Fibroblast of lung (primary cell): Measurements from ENCODE around the gene EBI3. TPM values are rescaled to one million over a fixed set of nuclear protein-coding genes. Genes with fewer than 3 reads are reported as not detected.
"Not testable (repeated sequence)": the region's sequence is repeated elsewhere in the genome, so short reads cannot be mapped to it uniquely, and the experiment has no call there.

ENCODE experiments used
- DNase-seq, 2 donors: peaks; one replicate each; pipeline versions ENCODE4 v3.0.0 to v3.0.0-alpha.2; 2010; ENCODE audit warnings: low read depth in 2 of 2
- H2AFZ ChIP-seq: 2 replicates; pipeline ENCODE4 v1.5.1; 2012; ENCODE audit warnings: low read length, control low read depth, inconsistent platforms
- H3K27ac ChIP-seq: 2 replicates; pipeline ENCODE4 v1.5.1; 2011; ENCODE audit warnings: low read length, control low read depth; ENCODE audit not compliant: insufficient read depth
- H3K27me3 ChIP-seq: 2 replicates; pipeline ENCODE4 v1.5.1; 2011; ENCODE audit warnings: mild to moderate bottlenecking, low read length; ENCODE audit not compliant: control insufficient read depth, insufficient read depth
- H3K36me3 ChIP-seq: 2 replicates; pipeline ENCODE4 v1.5.1; 2011; ENCODE audit warnings: low read length; ENCODE audit not compliant: control insufficient read depth, insufficient read depth
- H3K4me1 ChIP-seq: 2 replicates; pipeline ENCODE4 v1.5.1; 2011; ENCODE audit warnings: low read length; ENCODE audit not compliant: control insufficient read depth, insufficient read depth; ENCODE audit errors: extremely low read depth
- H3K4me2 ChIP-seq: 2 replicates; pipeline ENCODE4 v1.5.1; 2011; ENCODE audit warnings: low read length, control low read depth; ENCODE audit not compliant: insufficient read depth; ENCODE audit errors: extremely low read depth
- H3K4me3 ChIP-seq, 4 experiments: fragments of 200-600 bp in 1 of 4; sonication (generic) in 1 of 4; replicated peaks in 1 of 4; 2 replicates each; pipeline ENCODE4 v1.5.1; 2011 to 2016; ENCODE audit warnings: low read length in 4 of 4, low read depth in 3 of 4, mild to moderate bottlenecking in 3 of 4, control low read depth in 2 of 4, inconsistent platforms in 1 of 4, mixed read lengths in 1 of 4; ENCODE audit not compliant: insufficient read depth in 1 of 4; ENCODE audit errors: control extremely low read depth in 1 of 4
- H3K79me2 ChIP-seq: 2 replicates; pipeline ENCODE4 v1.5.1; 2012; ENCODE audit warnings: mild to moderate bottlenecking, low read length, inconsistent platforms; ENCODE audit not compliant: control insufficient read depth, insufficient read depth
- H3K9ac ChIP-seq: 2 replicates; pipeline ENCODE4 v1.5.1; 2011; ENCODE audit warnings: mild to moderate bottlenecking, low read length, control low read depth; ENCODE audit not compliant: insufficient read depth
- H3K9me3 ChIP-seq: 2 replicates; pipeline ENCODE4 v1.5.1; 2012; ENCODE audit warnings: low read depth, low read length; ENCODE audit not compliant: control insufficient read depth, insufficient read depth
- H4K20me1 ChIP-seq: 2 replicates; pipeline ENCODE4 v1.5.1; 2011; ENCODE audit warnings: low read length; ENCODE audit not compliant: control insufficient read depth, insufficient read depth; ENCODE audit errors: extremely low read depth
- EZH2 ChIP-seq: IDR thresholded peaks from 2 replicates; pipeline ENCODE4 v1.5.1; 2012; ENCODE audit warnings: low read length, control low read depth, mild to moderate bottlenecking; ENCODE audit errors: missing control alignments
- polyA plus RNA-seq, 2 donors: library from polyadenylated mRNA; depleted of rRNA in 1 of 2; stranded (reverse) in 1 of 2; unstranded in 1 of 2; fragments of >200 nt; gene quantifications; 2 replicates each; pipeline ENCODE4 v1.2.1, GENCODE V29; 2011 to 2012; ENCODE audit warnings: missing spikeins in 1 of 2
- total RNA-seq: library from RNA; depleted of rRNA; stranded (reverse); fragments of >200 nt; gene quantifications from 2 replicates; pipeline ENCODE4 v1.2.1, GENCODE V29; 2014
- TF ChIP-seq, protein P1 (sequence below), 2 donors: IDR thresholded peaks in 1 of 2; conservative IDR thresholded peaks in 1 of 2; 1 replicate in 1 of 2; 2 replicates in 1 of 2; pipeline ENCODE4 v1.5.1; 2011 to 2012; ENCODE audit warnings: low read length in 2 of 2, control low read depth in 1 of 2, inconsistent platforms in 1 of 2, low read depth in 1 of 2, mild to moderate bottlenecking in 1 of 2

The EBI3 gene
- total and polyA plus RNA-seq, 2 donors (not counting 1 experiment from before 2014, with no cell fraction given): 0.14 TPM; not detected in 1

DNA sequence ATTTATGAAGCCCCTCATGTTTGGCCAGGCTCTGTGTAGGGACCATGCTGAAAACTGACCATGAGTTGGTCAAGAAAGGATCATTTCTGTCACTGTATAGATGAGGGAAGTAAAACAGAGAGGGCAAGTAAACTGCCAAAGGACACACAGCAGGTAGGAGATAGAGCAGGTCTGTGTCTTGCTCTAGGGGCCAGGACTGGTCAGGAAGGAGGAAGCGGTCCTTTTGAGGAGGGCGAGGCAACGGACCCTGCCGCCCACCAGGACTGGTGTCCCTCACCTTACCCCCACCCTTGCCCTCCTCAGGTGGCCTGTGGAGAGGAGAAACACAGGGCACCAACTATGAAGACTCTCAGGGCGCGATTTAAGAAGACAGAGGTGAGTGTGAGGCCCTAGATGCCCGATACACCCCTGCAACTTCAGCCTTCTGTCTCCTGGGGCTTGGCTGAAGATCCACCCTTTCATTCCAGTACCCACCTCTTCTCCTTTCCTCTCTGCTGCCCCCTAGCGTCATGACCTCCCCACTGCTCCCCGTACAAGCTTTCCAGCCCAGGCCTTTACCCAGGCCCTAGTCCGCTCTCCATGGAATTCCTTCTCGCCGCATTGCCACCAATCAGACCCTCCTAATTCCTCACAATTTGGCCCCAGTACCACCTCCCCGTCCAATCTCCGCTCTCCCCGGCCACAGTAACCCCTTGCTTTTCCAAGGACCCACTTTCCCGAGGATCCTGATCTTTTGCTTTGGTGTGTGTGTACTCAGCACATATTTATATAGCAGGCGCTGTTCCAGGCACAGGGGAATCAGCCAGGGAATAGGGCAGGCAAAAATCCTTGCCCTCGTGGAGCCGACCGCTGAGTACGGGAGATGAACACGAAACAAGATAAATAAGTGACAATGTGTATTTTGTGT is 43.0 kb upstream of the EBI3 start:
- H3K27ac ChIP-seq: no peak overlapping the region
- no peaks in the 10 kb centered on the region for H3K27me3 ChIP-seq
- no peaks in the 10 kb centered on the region for H3K9me3 ChIP-seq
- no peaks in the 10 kb centered on the region for H4K20me1 ChIP-seq
- H3K36me3 ChIP-seq: no peaks in the 10 kb centered on the region
- no peak overlapping the region for H3K4me3 ChIP-seq
- no peak overlapping the region for H3K4me2 ChIP-seq
- no peaks in the 10 kb centered on the region for H3K4me1 ChIP-seq
- H3K9ac ChIP-seq: no peak overlapping the region
- TF ChIP-seq, protein P1, sequence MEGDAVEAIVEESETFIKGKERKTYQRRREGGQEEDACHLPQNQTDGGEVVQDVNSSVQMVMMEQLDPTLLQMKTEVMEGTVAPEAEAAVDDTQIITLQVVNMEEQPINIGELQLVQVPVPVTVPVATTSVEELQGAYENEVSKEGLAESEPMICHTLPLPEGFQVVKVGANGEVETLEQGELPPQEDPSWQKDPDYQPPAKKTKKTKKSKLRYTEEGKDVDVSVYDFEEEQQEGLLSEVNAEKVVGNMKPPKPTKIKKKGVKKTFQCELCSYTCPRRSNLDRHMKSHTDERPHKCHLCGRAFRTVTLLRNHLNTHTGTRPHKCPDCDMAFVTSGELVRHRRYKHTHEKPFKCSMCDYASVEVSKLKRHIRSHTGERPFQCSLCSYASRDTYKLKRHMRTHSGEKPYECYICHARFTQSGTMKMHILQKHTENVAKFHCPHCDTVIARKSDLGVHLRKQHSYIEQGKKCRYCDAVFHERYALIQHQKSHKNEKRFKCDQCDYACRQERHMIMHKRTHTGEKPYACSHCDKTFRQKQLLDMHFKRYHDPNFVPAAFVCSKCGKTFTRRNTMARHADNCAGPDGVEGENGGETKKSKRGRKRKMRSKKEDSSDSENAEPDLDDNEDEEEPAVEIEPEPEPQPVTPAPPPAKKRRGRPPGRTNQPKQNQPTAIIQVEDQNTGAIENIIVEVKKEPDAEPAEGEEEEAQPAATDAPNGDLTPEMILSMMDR (conservative IDR thresholded peaks at IDR 0.05 in 1 of 2, IDR thresholded peaks at IDR 0.05 in 1 of 2; ENCODE audit: low read depth in 1 of 2, low read length in 2 of 2): peak; percentile 90
- TF ChIP-seq EZH2: no peak
- H3K79me2 ChIP-seq: peaks cover 5% of the 10 kb centered on the region
- H2AFZ ChIP-seq: peak overlapping the region; percentile 25
- peak; percentile 31 to 68 for DNase-seq

DNA sequence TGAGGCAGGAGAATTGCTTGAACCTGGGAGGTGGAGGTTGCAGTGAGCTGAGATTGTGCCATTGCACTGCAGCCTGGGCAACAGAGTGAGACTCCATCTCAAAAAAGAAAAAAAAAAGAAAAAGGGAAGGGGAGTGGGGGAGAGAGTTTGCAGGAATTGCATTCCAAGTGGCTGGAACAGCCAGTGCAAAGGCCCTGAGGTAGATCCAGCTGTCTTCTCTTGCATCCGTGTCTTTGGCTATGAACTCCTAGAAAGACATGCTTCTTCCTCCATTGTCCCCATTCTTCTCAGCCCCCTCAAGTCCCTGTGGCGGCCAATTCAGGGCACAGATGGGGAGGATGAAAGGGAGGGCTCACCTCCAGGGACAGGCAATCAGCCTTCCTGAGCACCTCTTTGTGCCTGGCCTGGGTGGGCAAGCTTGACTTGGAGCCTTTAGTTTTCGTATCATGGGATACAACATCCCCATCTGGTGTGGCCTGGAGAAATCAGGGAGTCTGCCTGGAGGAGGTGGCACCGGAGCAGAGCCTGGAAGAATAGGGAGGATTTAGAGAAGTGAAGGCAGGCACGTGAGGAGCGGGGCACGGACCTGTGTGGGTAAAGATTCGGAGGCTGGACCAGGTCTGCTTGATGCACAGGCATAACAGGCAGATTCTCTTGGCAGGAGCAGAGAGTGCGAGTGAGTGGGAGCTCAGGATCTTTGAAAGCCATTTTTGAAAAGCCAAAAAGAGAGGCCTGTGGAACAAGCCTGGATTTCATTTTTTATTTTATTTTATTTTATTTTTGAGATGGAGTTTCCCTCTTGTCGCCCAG is 41.8 kb upstream of the EBI3 start:
- no peak for DNase-seq
- Histone ChIP-seq H3K9me3 (no peaks in the 10 kb centered on the region), H3K9ac (no peak overlapping the region), H3K4me3 (no peak overlapping the region), H4K20me1 (no peaks in the 10 kb centered on the region), H3K79me2 (no peaks in the 10 kb centered on the region), H3K4me2 (no peak overlapping the region), H3K36me3 (no peaks in the 10 kb centered on the region), H3K27me3 (no peaks in the 10 kb centered on the region), H3K4me1 (no peaks in the 10 kb centered on the region), H3K27ac (no peak overlapping the region), H2AFZ (no peak overlapping the region)
- TF ChIP-seq, protein P1 (conservative IDR thresholded peaks at IDR 0.05 in 1 of 2, IDR thresholded peaks at IDR 0.05 in 1 of 2; ENCODE audit: low read depth in 1 of 2, low read length in 2 of 2): no peak
- no peak for TF ChIP-seq EZH2

DNA sequence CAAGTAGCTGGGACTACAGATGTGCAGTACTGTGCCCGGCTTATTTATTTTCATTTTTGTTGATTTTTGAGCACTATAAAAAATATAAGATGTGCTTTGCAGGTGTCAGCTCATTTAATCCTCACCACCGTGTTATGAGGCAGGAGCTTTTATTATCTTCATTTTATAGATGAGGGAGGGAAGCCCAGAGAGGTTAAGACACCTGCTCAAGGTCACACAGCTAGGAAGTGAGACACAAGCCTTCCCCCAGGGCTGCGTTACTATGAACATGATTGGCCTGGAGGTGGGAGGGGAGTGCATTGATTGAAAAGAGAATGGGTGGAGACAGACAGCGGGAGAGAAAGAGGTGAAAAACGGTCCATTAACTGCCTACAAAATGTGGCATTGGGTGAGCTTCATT is 39.7 kb upstream of the EBI3 start:
- Histone ChIP-seq H3K27ac (no peak overlapping the region), H3K4me2 (no peak overlapping the region), H2AFZ (no peak overlapping the region), H3K9ac (no peak overlapping the region), H3K79me2 (no peaks in the 10 kb centered on the region), H3K4me3 (no peak overlapping the region), H3K9me3 (no peaks in the 10 kb centered on the region), H3K36me3 (no peaks in the 10 kb centered on the region), H3K4me1 (no peaks in the 10 kb centered on the region), H3K27me3 (peaks cover 4% of the 10 kb centered on the region), H4K20me1 (no peaks in the 10 kb centered on the region)
- no peak for DNase-seq
- no peak for TF ChIP-seq EZH2
- TF ChIP-seq, protein P1 (conservative IDR thresholded peaks at IDR 0.05 in 1 of 2, IDR thresholded peaks at IDR 0.05 in 1 of 2; ENCODE audit: low read depth in 1 of 2, low read length in 2 of 2): no peak

DNA sequence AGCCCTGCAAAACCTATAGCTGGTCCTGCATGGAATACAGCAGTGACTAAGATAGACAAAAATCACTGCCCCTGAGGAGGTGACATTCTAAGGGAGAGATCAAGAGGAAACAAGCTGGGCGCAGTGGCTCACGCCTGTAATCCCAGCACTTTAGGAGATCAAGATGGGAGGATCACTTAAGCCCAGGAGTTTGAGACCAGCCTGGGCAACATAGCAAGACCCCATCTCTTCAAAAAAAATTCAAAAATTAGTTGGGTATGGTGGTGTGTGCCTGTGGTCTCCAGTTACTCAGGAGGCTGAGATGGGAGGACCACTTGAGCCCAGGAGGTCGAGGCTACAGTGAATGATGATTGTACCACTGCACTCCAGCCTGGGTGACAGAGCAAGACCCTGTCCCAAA is 36.8 kb upstream of the EBI3 start:
- H3K36me3 ChIP-seq, H3K4me3 ChIP-seq: not testable (repeated sequence)

More for the DNA sequence above, 36.8 kb upstream of the EBI3 start:
- not testable (repeated sequence) for H3K79me2 ChIP-seq, H4K20me1 ChIP-seq, H3K9me3 ChIP-seq, H3K4me1 ChIP-seq, H2AFZ ChIP-seq, H3K27ac ChIP-seq, H3K4me2 ChIP-seq, DNase-seq, H3K9ac ChIP-seq
- peaks cover 13% of the 10 kb centered on the region for H3K27me3 ChIP-seq
